Muscle layer of duodenum (tissue), 2 donors: Measurements from ENCODE around the gene NRXN3.

Source experiments
- H3K27ac ChIP-seq: one replicate; pipeline ENCODE4 v1.7.0; 2013; ENCODE audit warnings: mild to moderate bottlenecking, low read length
- H3K27me3 ChIP-seq: one replicate; pipeline ENCODE4 v1.7.0; 2013; ENCODE audit warnings: low read depth, mild to moderate bottlenecking, control low read depth, low read length
- H3K36me3 ChIP-seq, 2 donors: one replicate each; pipeline ENCODE4 v1.7.0; 2013; ENCODE audit warnings: low read length in 2 of 2, control low read depth in 1 of 2, mild to moderate bottlenecking in 1 of 2; ENCODE audit not compliant: insufficient read depth in 2 of 2, control insufficient read depth in 1 of 2
- H3K4me1 ChIP-seq, 2 donors: one replicate each; pipeline ENCODE4 v1.7.0; 2013; ENCODE audit warnings: low read length in 2 of 2, mild to moderate bottlenecking in 2 of 2, control low read depth in 1 of 2, moderate library complexity in 1 of 2; ENCODE audit not compliant: insufficient read depth in 2 of 2, control insufficient read depth in 1 of 2
- H3K4me3 ChIP-seq, 2 donors: one replicate each; pipeline ENCODE4 v1.7.0; 2013; ENCODE audit warnings: low read length in 2 of 2, low read depth in 1 of 2, mild to moderate bottlenecking in 1 of 2
- H3K9me3 ChIP-seq, 2 donors: one replicate each; pipeline ENCODE4 v1.7.0; 2013; ENCODE audit warnings: low read length in 2 of 2, control low read depth in 1 of 2, mild to moderate bottlenecking in 1 of 2; ENCODE audit not compliant: control insufficient read depth in 1 of 2
- donor health status: healthy.

The NRXN3 gene

DNA sequence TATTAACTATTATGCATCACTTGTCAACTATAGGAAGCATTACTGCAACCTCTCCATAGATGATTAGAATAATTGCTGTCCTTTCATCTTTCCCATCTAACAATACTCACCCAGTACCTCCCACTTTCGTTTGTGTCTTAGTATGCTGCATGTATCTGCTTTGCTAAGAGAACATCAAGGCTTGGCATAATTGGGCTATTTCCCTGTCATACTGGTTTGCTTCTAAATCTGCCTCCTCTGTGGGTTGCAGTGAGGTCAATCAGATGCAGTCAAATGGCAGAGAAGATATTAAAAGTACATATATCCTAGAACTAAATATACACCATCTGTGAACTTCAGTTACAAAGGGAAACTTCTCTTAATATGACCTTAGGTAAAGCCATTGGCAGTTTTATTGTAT is 1330.3 kb downstream of the NRXN3 start:
- Histone ChIP-seq H3K36me3 (no peaks in the 10 kb centered on the region), H3K9me3 (no peaks in the 10 kb centered on the region), H3K4me3 (no peak overlapping the region), H3K27ac (no peak overlapping the region), H3K4me1 (peaks cover 0 to 13% of the 10 kb centered on the region in 2 donors), H3K27me3 (no peaks in the 10 kb centered on the region)

DNA sequence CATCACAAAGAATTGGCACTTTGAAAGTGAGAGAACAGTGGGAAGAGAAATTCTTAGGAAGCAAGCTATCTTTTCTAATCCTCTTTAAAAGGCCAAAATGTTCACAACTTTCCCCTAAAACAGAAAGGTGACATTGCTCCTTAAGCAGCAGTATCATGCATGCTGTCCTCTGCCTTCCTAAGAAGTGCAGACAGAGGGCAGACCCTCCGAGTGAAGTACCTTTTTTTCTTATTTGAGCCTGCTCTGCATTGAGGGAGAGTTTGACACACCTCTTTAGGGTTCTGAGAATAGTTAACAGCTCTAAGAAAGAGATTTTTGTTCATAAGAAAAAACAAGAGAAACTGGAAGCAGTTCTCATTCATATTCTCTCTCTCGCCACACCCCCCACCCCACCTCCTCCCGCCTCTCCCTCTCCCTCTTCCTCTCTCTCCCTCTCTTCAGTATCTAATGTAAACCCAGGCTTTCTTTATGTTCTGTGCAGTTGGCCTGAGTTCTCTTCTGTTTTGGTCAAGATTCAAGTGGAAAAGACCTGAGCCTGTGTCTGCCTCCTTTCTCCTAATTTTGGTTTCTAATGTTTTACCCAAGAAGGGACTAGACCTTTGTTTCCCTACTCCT is 1332.1 kb downstream of the NRXN3 start:
- Histone ChIP-seq H3K4me3 (no peak overlapping the region), H3K27ac (no peak overlapping the region), H3K9me3 (no peaks in the 10 kb centered on the region), H3K27me3 (no peaks in the 10 kb centered on the region), H3K4me1 (peaks cover 0 to 7% of the 10 kb centered on the region in 2 donors), H3K36me3 (no peaks in the 10 kb centered on the region)

DNA sequence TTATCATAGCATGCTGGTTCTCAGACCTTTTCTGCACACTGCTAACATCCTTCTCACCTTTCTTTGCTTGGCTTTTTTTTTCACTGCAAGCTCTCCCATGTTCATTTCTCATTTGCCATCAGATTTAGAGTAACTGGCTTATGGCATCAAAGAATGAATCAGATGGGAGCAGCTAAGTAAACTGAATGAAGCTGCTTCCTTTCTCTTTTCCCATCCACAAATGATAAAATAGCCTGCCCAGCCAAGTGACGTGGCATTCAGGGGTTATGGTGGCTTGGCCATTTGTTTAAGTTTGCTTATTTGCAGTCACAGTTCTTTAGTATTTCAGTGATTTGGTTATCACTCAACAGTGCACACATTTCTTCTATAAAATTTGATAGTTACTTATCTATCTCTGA is 1332.6 kb downstream of the NRXN3 start:
- H3K9me3 ChIP-seq = no peaks in the 10 kb centered on the region
- H3K4me3 ChIP-seq = no peak overlapping the region
- no peaks in the 10 kb centered on the region for H3K27me3 ChIP-seq
- H3K4me1 ChIP-seq = peaks cover 0 to 7% of the 10 kb centered on the region in 2 donors
- H3K27ac ChIP-seq = no peak overlapping the region
- H3K36me3 ChIP-seq = no peaks in the 10 kb centered on the region

DNA sequence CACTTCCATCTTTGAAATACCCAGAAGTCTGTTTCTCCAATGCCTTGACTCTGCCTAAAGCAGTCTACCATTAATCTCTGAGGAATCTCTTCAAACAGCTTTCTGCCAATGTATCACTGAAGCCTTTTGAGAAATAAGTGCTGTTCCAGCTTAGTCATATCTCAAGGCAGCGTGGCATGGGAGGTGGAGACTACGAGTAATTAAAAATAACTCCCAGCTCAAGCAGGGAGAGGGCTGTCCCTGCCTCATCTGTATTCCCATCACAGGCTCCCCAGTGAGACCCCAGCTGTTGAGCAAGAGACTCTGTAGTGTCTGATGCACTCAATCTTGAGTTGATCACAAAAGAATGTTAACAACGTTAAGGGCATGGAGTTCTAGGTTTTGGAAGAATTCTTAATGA is 1340.5 kb downstream of the NRXN3 start:
- H3K27me3 ChIP-seq = no peaks in the 10 kb centered on the region
- no peaks in the 10 kb centered on the region for H3K9me3 ChIP-seq
- H3K27ac ChIP-seq = no peak overlapping the region
- H3K4me1 ChIP-seq = peaks cover 0 to 5% of the 10 kb centered on the region in 2 donors
- H3K36me3 ChIP-seq = no peaks in the 10 kb centered on the region
- H3K4me3 ChIP-seq = no peak overlapping the region

DNA sequence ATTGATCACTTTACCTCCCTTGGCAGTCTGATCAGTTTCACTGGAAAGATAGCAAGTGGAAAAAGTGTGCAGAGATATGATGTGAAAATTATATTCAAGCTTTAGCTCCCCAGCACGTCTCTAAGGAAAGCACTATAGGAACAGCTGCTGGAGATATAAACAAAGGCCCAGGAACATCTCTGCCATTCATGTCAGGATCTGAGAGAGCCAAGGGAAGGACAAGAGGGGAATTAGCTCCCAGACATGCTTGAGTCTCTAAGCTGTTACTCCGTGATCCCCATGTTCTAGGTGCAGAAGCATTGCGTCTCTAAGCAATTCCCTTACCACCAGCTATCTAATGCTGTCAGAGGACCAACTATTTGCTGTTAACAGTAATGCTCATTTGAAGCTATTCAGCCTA is 1341.0 kb downstream of the NRXN3 start:
- H3K27ac ChIP-seq = no peak overlapping the region
- H3K4me3 ChIP-seq = no peak overlapping the region
- no peaks in the 10 kb centered on the region for H3K27me3 ChIP-seq
- peaks cover 0 to 10% of the 10 kb centered on the region in 2 donors for H3K4me1 ChIP-seq
- H3K36me3 ChIP-seq = no peaks in the 10 kb centered on the region
- H3K9me3 ChIP-seq = no peaks in the 10 kb centered on the region

DNA sequence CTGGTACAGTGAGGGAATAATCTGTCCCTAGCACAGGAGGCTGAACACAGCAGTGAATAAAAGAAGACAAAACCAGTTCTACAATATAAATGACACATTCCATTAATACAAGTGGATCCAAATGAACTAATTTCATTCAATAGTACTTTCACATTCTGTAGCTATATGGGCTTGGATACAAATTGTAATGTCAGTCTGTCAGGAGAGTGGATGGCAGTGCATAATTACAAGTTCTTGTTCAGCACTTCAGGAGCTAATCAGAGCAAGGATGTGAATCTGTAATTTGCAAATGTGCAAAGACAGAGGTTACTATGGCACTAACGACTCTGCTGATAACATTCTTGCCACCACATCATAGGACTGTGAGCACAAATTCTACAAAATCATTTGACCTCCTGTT is 1343.3 kb downstream of the NRXN3 start:
- Histone ChIP-seq H3K9me3 (no peaks in the 10 kb centered on the region), H3K27me3 (no peaks in the 10 kb centered on the region), H3K4me3 (no peak overlapping the region), H3K27ac (no peak overlapping the region), H3K4me1 (peaks cover 0 to 11% of the 10 kb centered on the region in 2 donors), H3K36me3 (no peaks in the 10 kb centered on the region)

DNA sequence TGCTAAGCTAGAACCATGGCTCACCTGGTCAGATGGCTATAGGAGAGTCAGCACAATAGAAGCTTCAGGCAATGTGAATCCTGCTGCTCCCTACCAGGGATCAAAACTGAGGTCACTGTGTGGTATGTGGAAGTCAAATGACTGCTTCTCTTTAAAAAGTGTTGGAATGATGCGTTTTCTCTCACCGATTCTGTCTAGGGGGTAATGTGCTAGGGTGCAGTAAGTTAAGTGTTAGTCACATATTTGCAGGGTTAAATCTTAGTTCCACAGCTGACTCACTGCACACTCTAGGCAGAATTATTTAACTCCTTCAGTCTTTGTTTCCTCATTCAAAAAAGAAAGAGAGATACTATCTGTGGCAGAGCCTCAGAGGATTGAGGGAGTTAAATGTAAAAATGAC is 1344.5 kb downstream of the NRXN3 start:
- H3K27ac ChIP-seq = no peak overlapping the region
- H3K4me1 ChIP-seq = peaks cover 0 to 11% of the 10 kb centered on the region in 2 donors
- no peaks in the 10 kb centered on the region for H3K36me3 ChIP-seq
- H3K9me3 ChIP-seq = no peaks in the 10 kb centered on the region
- no peak overlapping the region for H3K4me3 ChIP-seq
- no peaks in the 10 kb centered on the region for H3K27me3 ChIP-seq

DNA sequence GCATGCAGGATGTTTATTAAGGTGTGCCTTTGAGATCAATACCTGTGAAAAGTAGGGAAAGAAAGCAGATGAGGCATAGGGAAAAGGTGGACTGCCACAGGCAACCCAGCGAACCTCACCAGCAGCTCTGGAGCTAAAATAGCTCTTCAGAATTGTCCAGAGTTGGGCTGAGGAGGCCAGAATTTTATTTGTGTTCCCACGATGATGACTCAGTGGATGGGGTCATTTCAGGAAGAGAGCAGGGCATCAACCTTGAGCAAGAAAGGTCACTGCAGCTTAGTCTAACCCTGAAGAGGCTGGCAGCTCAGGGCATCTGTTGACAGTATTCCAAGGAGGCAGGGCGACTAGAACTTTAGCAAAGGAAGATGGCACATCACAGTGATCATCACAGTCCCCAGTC is 1345.0 kb downstream of the NRXN3 start:
- Histone ChIP-seq H3K36me3 (no peaks in the 10 kb centered on the region), H3K27ac (no peak overlapping the region), H3K27me3 (no peaks in the 10 kb centered on the region), H3K4me3 (no peak overlapping the region), H3K9me3 (no peaks in the 10 kb centered on the region), H3K4me1 (peaks cover 0 to 11% of the 10 kb centered on the region in 2 donors)

DNA sequence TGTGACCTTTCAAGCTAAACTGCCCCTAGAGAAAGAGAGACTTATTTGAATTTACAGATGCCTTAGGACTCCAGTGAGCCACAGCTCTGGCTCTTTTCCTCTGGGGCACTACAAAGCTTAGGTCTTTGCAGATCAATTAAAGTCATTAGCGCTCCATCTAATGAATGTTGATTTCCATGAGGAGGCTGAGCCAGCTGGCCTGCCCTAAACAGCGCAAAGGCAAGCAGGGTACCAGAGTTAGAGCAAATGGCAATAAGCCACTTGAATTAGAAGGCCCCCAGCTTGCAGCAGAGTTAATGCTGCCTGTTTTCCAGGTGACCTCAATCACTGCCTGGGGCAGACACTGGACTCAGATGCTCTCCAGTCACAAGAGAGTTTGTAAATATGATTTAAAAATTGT is 1345.8 kb downstream of the NRXN3 start:
- Histone ChIP-seq H3K4me3 (no peak overlapping the region), H3K36me3 (no peaks in the 10 kb centered on the region), H3K4me1 (peaks cover 0 to 11% of the 10 kb centered on the region in 2 donors), H3K27me3 (no peaks in the 10 kb centered on the region), H3K27ac (no peak overlapping the region), H3K9me3 (no peaks in the 10 kb centered on the region)

DNA sequence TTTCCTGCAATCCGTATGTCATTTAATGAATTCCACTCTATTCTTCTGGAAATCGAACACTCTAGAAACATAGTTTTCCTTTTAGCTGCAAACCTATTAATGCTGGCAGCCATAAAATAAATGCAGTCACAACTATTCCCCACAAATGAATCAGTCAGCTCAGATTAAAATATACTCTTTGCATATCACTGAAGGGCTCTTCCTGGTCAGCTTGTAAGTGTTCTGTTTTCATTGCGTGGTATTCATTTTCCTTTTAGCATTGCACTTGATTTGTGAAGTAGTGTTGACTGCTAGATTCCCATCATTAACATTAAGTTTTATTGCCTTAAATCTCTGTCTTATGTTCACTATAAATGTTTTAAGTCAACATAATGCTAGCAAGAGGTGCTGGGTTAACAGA is 1355.2 kb downstream of the NRXN3 start:
- no peaks in the 10 kb centered on the region for H3K4me1 ChIP-seq
- peaks cover 3 to 6% of the 10 kb centered on the region in 2 donors for H3K9me3 ChIP-seq
- H3K36me3 ChIP-seq = no peaks in the 10 kb centered on the region
- H3K27ac ChIP-seq = no peak overlapping the region
- H3K4me3 ChIP-seq = no peak overlapping the region
- H3K27me3 ChIP-seq = no peaks in the 10 kb centered on the region

DNA sequence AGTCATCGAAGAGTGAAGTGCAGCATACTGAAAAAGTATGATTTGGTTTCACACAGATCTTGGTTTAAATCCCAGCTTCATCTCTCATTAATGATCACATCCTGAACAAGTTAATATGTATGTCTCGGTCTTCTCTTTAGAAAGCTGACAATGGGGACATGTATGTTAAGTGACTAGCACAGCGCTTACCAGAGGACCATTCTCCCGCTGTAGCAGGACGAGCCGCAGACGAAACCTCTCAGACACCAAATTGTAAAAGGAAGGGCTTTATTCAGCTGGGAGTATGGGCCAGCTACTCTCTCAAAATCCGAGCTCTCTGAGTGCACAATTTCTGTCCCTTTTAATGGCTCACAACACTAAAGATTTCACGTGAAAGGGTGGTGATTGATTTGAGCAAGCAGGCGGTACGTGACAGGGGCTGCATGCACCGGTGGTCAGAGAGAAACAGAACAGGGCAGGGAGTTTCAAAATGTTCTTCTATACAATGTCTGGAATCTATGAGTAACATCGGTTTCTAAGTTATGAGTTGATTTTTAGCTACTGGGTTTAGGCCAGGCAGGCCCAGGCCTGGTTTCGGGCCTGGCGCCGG is 1358.7 kb downstream of the NRXN3 start:
- no peaks in the 10 kb centered on the region for H3K4me1 ChIP-seq
- no peaks in the 10 kb centered on the region for H3K27me3 ChIP-seq
- H3K27ac ChIP-seq = no peak overlapping the region
- no peaks in the 10 kb centered on the region for H3K36me3 ChIP-seq
- H3K9me3 ChIP-seq = no peaks in the 10 kb centered on the region
- no peak overlapping the region for H3K4me3 ChIP-seq

DNA sequence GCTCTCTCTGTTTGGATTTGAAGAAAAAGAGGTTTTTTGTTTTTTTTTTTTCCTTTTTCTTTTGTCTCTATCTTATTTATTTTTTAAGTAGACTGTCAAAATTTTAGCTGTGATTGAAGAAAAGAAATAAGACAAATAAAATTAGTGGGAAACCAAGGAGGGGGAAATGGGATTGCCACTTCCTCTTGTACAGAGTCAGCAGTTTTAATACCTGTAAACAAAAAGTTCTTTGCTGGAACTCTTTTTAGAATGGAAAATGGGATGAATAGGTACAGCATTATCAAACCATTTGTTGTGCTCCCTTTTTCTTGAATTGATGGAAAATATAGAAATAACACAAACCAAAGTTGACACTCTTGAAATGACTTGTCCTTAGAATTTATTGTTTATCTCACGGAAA is 1360.4 kb downstream of the NRXN3 start:
- Histone ChIP-seq H3K36me3 (no peaks in the 10 kb centered on the region), H3K4me1 (no peaks in the 10 kb centered on the region), H3K4me3 (no peak overlapping the region), H3K9me3 (no peaks in the 10 kb centered on the region), H3K27ac (no peak overlapping the region), H3K27me3 (no peaks in the 10 kb centered on the region)
